Fibroblast of pulmonary artery (primary cell): ENCODE data around the gene MAL.

Experiments used
- DNase-seq: peaks from one replicate; pipeline ENCODE4 v3.0.0-alpha.2; 2010; ENCODE audit warnings: low read depth
- H3K4me3 ChIP-seq: replicated peaks from 2 replicates; pipeline ENCODE4 v1.5.1; 2011; ENCODE audit warnings: low read depth, mild to moderate bottlenecking, control low read depth, low read length, moderate library complexity
- CTCF ChIP-seq: IDR thresholded peaks from 2 replicates; pipeline ENCODE4 v1.5.1; 2011; ENCODE audit warnings: mild to moderate bottlenecking, control low read depth, low read length, inconsistent platforms; ENCODE audit errors: missing control alignments

Gene MAL

DNA sequence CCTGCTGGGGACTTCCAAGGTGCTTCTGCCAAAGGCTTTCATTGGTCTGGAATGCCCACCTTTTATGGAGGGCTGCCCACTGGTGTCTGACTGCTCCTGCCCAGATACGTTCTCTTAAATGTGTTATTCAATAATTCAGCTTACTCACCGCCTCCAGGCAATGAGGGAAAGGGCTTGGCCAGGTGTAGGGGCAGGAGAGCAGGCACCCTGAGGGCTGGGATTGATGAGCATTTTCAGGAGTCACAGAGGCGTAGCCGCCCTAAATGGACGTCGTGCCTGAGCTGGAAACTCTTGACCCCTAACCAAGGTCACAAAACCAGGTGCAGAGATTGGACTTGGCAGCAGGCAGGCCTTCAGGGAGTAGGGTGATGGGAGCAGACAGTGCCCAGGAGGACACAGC lies 26.8 kb downstream of the MAL start:
- H3K4me3 ChIP-seq: no peak overlapping the region
- no peak for TF ChIP-seq CTCF
- DNase-seq: no peak

DNA sequence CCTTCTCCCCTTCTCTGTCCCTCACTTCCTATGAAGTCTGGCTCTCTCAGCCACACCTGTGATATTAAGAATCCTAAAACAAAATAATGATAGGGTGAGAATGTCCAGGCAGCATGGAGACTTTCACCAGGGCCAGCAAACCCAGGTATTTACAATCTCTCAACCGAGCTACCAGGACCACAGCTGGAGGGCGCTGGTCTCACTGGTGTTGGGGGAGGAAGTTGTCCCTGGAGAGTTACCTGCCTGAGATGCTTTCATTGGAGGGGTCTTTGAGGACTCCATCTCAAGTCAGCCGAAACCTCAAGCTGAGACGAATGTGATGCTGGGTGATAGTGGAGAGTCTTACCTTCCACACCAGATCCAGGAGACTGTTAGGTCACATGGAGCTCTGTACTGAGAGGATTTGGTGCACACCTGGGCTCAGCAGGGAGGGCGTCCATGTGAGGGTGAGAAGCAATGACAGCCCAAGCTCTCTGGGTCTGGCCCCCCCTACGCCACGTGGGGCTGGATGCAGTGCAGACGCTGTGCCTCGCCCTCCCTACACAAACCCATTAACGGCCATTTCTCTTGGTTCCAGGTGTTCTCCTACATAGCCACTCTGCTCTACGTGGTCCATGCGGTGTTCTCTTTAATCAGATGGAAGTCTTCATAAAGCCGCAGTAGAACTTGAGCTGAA lies 27.4 kb downstream of the MAL start:
- no peak for DNase-seq
- TF ChIP-seq CTCF: no peak
- H3K4me3 ChIP-seq: no peak overlapping the region

DNA sequence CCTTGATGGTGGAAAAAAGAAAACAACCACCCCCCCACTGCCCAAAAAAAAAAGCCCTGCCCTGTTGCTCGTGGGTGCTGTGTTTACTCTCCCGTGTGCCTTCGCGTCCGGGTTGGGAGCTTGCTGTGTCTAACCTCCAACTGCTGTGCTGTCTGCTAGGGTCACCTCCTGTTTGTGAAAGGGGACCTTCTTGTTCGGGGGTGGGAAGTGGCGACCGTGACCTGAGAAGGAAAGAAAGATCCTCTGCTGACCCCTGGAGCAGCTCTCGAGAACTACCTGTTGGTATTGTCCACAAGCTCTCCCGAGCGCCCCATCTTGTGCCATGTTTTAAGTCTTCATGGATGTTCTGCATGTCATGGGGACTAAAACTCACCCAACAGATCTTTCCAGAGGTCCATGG lies 28.0 kb downstream of the MAL start:
- no peak overlapping the region for H3K4me3 ChIP-seq
- no peak for TF ChIP-seq CTCF
- no peak for DNase-seq

DNA sequence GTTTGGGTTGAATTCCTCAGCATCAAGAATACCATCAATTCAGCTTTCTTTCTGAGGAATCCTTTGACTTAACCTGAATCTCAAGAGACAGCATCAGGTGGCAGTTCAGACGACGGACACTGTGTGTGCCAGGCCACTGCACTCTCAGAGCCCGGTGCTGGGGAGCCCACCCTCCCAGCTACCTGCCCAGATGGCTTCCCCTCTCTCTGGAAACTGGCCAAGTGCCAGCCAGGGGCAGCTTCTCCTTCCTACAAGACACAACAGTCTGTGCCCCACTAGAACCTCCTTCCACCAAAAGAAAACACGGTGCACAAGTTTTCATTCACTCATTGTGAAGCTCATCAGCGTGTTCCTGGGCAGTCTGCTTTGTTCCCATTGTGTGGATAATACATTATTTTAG lies 28.5 kb downstream of the MAL start:
- no peak for DNase-seq
- no peak for TF ChIP-seq CTCF
- H3K4me3 ChIP-seq: no peak overlapping the region

GRCh38 chr2:95055262-95055661 lies 29.8 kb downstream of the MAL start:
- no peak overlapping the region for H3K4me3 ChIP-seq
- no peak for DNase-seq
- TF ChIP-seq CTCF: no peak

- no peak for TF ChIP-seq CTCF
- no peak overlapping the region for H3K4me3 ChIP-seq
- DNase-seq: no peak
Measured at GRCh38 chr2:95056044-95056443, 30.5 kb downstream of the MAL start.

DNA sequence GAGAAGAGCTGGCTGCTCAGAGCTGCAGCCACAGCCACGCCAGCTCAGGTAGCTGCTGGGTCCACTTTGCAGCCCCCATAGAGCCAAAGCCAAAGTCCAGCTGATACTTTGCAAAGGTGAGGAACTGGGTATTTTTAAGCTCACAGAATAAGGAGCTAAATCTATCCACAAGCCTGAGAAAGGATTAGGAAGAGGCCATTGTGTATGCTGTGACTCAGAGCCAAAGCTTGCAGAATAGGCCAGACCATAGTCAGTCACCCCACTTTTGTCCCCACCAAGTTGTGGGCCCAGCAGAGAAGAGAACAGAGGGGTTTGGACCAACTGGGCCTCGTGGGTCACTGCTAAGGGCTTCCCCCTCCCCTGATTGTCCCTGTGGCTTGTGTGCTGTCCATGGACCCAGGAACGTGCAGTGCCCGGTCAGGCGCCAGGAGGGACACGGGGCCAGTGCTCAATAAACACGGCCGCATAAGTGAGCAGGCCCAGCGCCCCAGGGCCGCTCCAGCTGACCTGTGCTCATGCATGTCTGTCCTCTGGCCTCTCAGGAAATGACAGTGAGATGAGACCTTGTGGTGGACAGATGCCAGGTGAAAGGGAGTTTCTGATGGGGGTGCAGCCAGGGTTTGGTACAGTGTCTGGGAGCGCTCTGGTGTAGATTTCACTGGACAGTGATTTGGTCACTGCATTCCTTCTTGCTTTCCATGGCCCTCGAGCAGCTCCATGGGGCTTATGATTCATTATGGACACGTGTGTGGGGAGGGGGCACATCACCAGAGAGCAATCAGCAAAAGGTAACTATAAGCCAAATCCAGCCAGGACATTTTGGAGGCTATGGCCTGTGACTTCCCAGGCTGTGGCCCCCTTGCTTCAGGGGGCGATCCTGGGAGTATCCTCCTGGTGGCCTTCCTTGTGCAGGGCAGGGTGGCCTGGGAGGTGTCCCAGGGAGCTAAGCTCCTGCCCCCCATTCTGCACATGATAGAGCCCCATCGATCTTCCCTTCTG lies 31.3 kb downstream of the MAL start:
- DNase-seq: no peak
- no peak for TF ChIP-seq CTCF
- no peak overlapping the region for H3K4me3 ChIP-seq
